ENCODE measurements around the gene IQSEC1. TPM values are rescaled to one million over a fixed set of nuclear protein-coding genes. Genes with fewer than 3 reads are reported as not detected.

The IQSEC1 gene
- total RNA-seq, 1 donor from 2014 or later = 37.2 TPM

- DNase-seq (ENCODE audit: low spot score) = no peak
- no peak overlapping the region for H3K27ac Mint-ChIP-seq (ENCODE audit: unreplicated experiment)
- H3K27me3 Mint-ChIP-seq (ENCODE audit: low read depth) = no peaks in the 10 kb centered on the region
- no peaks in the 10 kb centered on the region for H3K9me3 Mint-ChIP-seq (ENCODE audit: low read depth)
- H3K4me3 Mint-ChIP-seq (ENCODE audit: unreplicated experiment) = no peak overlapping the region
- no peaks in the 10 kb centered on the region for H3K36me3 Mint-ChIP-seq (ENCODE audit: low read depth)
- peaks cover 18% of the 10 kb centered on the region for H3K4me1 Mint-ChIP-seq (ENCODE audit: low read depth)
- no peak for TF ChIP-seq CTCF (IDR thresholded peaks at IDR 0.05)
Measured at GRCh38 chr3:13062647-13063046, 10.6 kb downstream of the IQSEC1 start.

GRCh38 chr3:13060341-13060910 lies 12.8 kb downstream of the IQSEC1 start:
- no peaks in the 10 kb centered on the region for H3K27me3 Mint-ChIP-seq (ENCODE audit: low read depth)
- no peaks in the 10 kb centered on the region for H3K36me3 Mint-ChIP-seq (ENCODE audit: low read depth)
- H3K4me1 Mint-ChIP-seq (ENCODE audit: low read depth) = peaks cover 19% of the 10 kb centered on the region
- H3K27ac Mint-ChIP-seq (ENCODE audit: unreplicated experiment) = no peak overlapping the region
- no peak overlapping the region for H3K4me3 Mint-ChIP-seq (ENCODE audit: unreplicated experiment)
- H3K9me3 Mint-ChIP-seq (ENCODE audit: low read depth) = no peaks in the 10 kb centered on the region
- no peak for TF ChIP-seq CTCF (IDR thresholded peaks at IDR 0.05)
- no peak for DNase-seq (ENCODE audit: low spot score)

- H3K9me3 Mint-ChIP-seq (ENCODE audit: low read depth) = no peaks in the 10 kb centered on the region
- H3K27me3 Mint-ChIP-seq (ENCODE audit: low read depth) = no peaks in the 10 kb centered on the region
- no peak overlapping the region for H3K27ac Mint-ChIP-seq (ENCODE audit: unreplicated experiment)
- H3K4me3 Mint-ChIP-seq (ENCODE audit: unreplicated experiment) = no peak overlapping the region
- no peak for DNase-seq (ENCODE audit: low spot score)
- TF ChIP-seq CTCF (IDR thresholded peaks at IDR 0.05) = no peak
- peaks cover 10% of the 10 kb centered on the region for H3K4me1 Mint-ChIP-seq (ENCODE audit: low read depth)
- H3K36me3 Mint-ChIP-seq (ENCODE audit: low read depth) = no peaks in the 10 kb centered on the region
Measured at GRCh38 chr3:13058346-13059120, 14.7 kb downstream of the IQSEC1 start.

GRCh38 chr3:13057282-13058040 lies 15.8 kb downstream of the IQSEC1 start:
- H3K4me1 Mint-ChIP-seq (ENCODE audit: low read depth) = peaks cover 5% of the 10 kb centered on the region
- H3K27ac Mint-ChIP-seq (ENCODE audit: unreplicated experiment) = no peak overlapping the region
- H3K4me3 Mint-ChIP-seq (ENCODE audit: unreplicated experiment) = no peak overlapping the region
- H3K27me3 Mint-ChIP-seq (ENCODE audit: low read depth) = peaks cover 3% of the 10 kb centered on the region
- H3K9me3 Mint-ChIP-seq (ENCODE audit: low read depth) = no peaks in the 10 kb centered on the region
- no peak for DNase-seq (ENCODE audit: low spot score)
- H3K36me3 Mint-ChIP-seq (ENCODE audit: low read depth) = no peaks in the 10 kb centered on the region
- no peak for TF ChIP-seq CTCF (IDR thresholded peaks at IDR 0.05)

DNA sequence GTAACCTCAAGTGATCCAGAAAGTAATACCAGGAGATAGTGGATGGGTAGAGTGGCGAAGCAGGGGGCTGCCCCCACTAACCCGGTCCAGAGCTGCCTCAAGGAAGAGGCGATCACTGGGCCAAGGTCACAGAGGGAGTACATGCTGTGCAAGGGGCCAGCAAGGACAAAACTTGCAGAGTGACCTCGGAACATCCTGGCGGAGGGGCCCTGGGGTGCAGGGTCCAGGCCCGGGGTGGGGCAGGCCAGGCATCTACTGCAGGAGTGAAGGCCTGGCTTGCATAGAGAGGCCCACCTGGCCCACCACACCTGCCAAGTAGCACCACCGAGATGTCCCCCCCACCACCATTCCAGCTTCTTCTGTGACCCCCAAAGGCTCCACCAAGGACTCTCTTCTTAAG lies 17.6 kb downstream of the IQSEC1 start:
- TF ChIP-seq CTCF (IDR thresholded peaks at IDR 0.05) = no peak
- no peak for DNase-seq (ENCODE audit: low spot score)
- H3K27ac Mint-ChIP-seq (ENCODE audit: unreplicated experiment) = no peak overlapping the region

More for the DNA sequence above, 17.6 kb downstream of the IQSEC1 start:
- Mint-ChIP-seq H3K36me3 (ENCODE audit: low read depth) (no peaks in the 10 kb centered on the region), H3K4me3 (ENCODE audit: unreplicated experiment) (no peak overlapping the region), H3K27me3 (ENCODE audit: low read depth) (peaks cover 5% of the 10 kb centered on the region), H3K4me1 (ENCODE audit: low read depth) (peaks cover 10% of the 10 kb centered on the region), H3K9me3 (ENCODE audit: low read depth) (no peaks in the 10 kb centered on the region)
